AG04450 (cell line): ENCODE data around the gene NTRK2. TPM values are rescaled to one million over a fixed set of nuclear protein-coding genes. Genes with fewer than 3 reads are reported as not detected.

Source experiments
- CTCF ChIA-PET: fragments of 300-600, 350-600 bp; formaldehyde crosslinking; extraction: SDS; loops from one replicate; lab custom pipeline; 2022; ENCODE audit warnings: antibody characterized with exemption, inconsistent platforms; lab: Charles Lee
- POLR2A ChIA-PET: fragments of 350-600 bp; formaldehyde crosslinking; extraction: SDS; loops from one replicate; lab custom pipeline; 2021; ENCODE audit warnings: antibody characterized with exemption, inconsistent platforms; lab: Yijun Ruan, JAX
- DNase-seq: peaks from one replicate; pipeline ENCODE4 v3.0.0-alpha.2; 2011; ENCODE audit warnings: low read depth, low spot score
- H3K27ac ChIP-seq: one replicate; pipeline ENCODE4 v1.5.1; 2012; ENCODE audit warnings: low read depth, low read length, control low read depth
- H3K27me3 ChIP-seq: one replicate; pipeline ENCODE4 v1.6.0; 2012; ENCODE audit warnings: low read length; ENCODE audit not compliant: control insufficient read depth, insufficient read depth
- H3K4me3 ChIP-seq: 2 replicates; pipeline ENCODE4 v1.5.1; 2011; ENCODE audit warnings: mild to moderate bottlenecking, low read depth, low read length, control low read depth
- H3K9me3 ChIP-seq: 2 replicates; pipeline ENCODE4 v1.5.1; 2012; ENCODE audit warnings: low read length; ENCODE audit not compliant: control insufficient read depth, insufficient read depth
- polyA plus RNA-seq: library from polyadenylated mRNA; depleted of rRNA; stranded (reverse); fragments of >200 nt; gene quantifications from 2 replicates; pipeline ENCODE4 v1.2.3, GENCODE V29; 2011
- TF ChIP-seq, protein P1 (sequence below): IDR thresholded peaks from 2 replicates; pipeline ENCODE4 v1.5.1; 2011; ENCODE audit warnings: low read depth, low read length, control low read depth, inconsistent platforms

The NTRK2 gene
- polyA plus RNA-seq, 1 experiment, result not detected

DNA sequence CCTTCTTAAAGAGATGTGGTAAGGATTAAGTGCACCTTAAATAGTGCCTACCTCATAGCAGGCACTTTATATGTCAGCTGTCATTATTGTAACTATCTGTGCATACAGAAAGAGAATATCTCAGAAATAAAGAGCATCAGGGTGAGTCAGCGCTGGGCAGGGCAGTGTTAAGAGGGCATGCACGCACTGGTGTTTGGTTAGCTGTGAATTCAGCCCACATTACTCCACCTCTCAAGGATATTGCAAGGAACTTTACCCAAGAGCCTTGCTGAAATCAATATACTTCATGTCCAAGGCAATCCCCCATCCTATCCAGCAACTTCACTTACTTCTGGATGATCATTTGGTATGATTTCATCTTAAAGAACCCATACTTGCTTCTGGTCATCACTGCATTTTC, 300.9 kb downstream of the NTRK2 start:
- POLR2A ChIA-PET, result no interaction called here
- no peak overlapping the region for H3K4me3 ChIP-seq
- no peaks in the 10 kb centered on the region for H3K27me3 ChIP-seq
- no peak for DNase-seq
- CTCF ChIA-PET, result no interaction called here
- H3K27ac ChIP-seq, result no peak overlapping the region
- peaks cover 13% of the 10 kb centered on the region for H3K9me3 ChIP-seq
- TF ChIP-seq, protein P1, sequence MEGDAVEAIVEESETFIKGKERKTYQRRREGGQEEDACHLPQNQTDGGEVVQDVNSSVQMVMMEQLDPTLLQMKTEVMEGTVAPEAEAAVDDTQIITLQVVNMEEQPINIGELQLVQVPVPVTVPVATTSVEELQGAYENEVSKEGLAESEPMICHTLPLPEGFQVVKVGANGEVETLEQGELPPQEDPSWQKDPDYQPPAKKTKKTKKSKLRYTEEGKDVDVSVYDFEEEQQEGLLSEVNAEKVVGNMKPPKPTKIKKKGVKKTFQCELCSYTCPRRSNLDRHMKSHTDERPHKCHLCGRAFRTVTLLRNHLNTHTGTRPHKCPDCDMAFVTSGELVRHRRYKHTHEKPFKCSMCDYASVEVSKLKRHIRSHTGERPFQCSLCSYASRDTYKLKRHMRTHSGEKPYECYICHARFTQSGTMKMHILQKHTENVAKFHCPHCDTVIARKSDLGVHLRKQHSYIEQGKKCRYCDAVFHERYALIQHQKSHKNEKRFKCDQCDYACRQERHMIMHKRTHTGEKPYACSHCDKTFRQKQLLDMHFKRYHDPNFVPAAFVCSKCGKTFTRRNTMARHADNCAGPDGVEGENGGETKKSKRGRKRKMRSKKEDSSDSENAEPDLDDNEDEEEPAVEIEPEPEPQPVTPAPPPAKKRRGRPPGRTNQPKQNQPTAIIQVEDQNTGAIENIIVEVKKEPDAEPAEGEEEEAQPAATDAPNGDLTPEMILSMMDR, result no peak

DNA sequence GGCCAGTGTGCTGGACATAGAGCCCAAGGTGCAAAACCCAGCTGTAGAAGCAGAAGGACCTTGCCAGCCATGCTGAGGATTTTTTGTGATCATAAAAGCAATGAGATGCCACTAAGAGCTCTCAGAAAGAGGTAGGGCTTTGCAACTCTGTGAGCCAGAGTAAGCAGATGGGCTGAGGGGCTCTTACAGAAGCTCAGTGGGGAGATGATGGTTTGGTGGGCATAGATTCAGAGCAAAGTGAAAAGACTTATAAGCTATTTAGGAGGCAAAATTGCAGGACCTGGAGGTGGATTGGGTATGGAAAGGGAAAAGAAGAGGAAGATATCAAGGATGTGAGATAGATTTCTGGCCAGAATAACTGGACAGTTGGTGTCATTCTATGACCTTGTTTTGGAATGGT, 302.0 kb downstream of the NTRK2 start:
- no peak overlapping the region for H3K4me3 ChIP-seq
- ChIA-PET POLR2A (no interaction called here), CTCF (no interaction called here)
- TF ChIP-seq, protein P1, result no peak
- no peak for DNase-seq
- H3K9me3 ChIP-seq, result peaks cover 13% of the 10 kb centered on the region
- H3K27ac ChIP-seq, result no peak overlapping the region
- no peaks in the 10 kb centered on the region for H3K27me3 ChIP-seq

DNA sequence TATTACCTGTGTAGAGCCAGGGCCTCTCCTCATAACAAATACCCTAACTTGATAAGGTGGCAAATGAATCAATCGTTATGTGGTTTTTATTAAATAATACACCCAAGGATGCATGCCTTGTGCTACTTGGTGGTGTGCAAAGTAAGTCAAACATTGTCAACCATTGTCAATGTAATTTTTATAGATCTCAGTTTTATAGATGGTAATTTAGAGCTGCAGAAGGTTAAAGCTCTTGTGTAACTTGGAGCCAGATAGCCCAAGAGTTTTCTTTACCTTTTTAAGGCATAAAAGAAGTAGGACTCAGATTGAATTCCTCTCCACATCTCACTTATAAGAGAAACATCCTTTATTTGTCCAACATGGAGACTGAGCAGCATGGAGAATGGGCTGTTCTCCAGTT, 304.7 kb downstream of the NTRK2 start:
- no peak for DNase-seq
- ChIA-PET CTCF (no interaction called here), POLR2A (no interaction called here)
- H3K4me3 ChIP-seq, result no peak overlapping the region
- TF ChIP-seq, protein P1, result no peak
- H3K27ac ChIP-seq, result no peak overlapping the region
- H3K9me3 ChIP-seq, result peaks cover 5% of the 10 kb centered on the region
- H3K27me3 ChIP-seq, result no peaks in the 10 kb centered on the region

DNA sequence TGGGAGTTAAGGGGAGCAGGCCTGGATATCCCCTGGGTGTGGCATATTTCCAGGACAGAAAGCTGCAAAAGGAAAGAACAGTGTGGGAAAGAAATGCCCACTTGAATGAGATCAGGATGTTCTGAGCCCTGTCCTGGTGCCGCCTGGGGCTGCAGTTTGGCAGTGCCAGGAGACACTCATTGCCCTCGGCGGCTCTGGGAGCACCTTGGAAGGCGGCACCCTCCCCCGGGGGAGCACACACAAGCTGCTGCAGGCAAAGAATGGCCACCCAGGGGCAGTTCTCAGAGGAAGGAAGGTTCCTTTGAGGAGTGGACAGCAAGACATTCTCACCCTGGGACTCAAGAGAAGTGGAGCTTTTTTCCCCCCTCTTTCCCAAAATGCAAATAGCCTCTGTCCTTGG, 305.3 kb downstream of the NTRK2 start:
- H3K9me3 ChIP-seq, result peaks cover 5% of the 10 kb centered on the region
- no peak for DNase-seq
- no peaks in the 10 kb centered on the region for H3K27me3 ChIP-seq
- H3K4me3 ChIP-seq, result no peak overlapping the region
- TF ChIP-seq, protein P1, result no peak
- POLR2A ChIA-PET, result no interaction called here
- H3K27ac ChIP-seq, result no peak overlapping the region
- CTCF ChIA-PET, result no interaction called here

DNA sequence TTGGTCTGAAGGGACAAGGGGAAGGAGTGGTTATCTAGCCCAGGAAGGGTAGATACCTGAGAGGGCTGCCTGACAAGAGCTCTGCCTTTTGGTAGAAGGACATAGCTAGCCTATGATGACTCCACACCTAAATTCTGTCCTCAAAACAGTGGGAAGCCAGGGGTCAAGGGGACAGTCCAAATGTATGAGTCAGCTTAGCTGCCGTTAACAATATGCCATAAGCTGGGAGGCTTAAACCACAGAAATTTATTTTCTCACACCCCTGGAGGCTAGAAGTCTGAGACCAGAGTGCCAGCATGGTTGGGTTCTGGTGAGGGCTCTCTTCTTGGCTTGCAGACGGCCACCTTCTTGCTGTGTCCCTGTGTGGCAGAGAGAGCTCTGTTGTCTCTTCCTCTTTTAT, 306.4 kb downstream of the NTRK2 start:
- TF ChIP-seq, protein P1, result no peak
- Histone ChIP-seq H3K27ac (no peak overlapping the region), H3K9me3 (peaks cover 5% of the 10 kb centered on the region), H3K27me3 (no peaks in the 10 kb centered on the region), H3K4me3 (no peak overlapping the region)
- no peak for DNase-seq
- POLR2A ChIA-PET, result no interaction called here
- CTCF ChIA-PET, result no interaction called here
